SK-N-SH (cell line): ENCODE results near the gene SYNJ1.

Source experiments
- EZH2phosphoT487 ChIP-seq: fragments of 200-600 bp; sonication (generic); IDR thresholded peaks from 2 replicates; pipeline ENCODE4 v1.6.1; 2017; ENCODE audit warnings: low read depth, mixed run types, mild to moderate bottlenecking, antibody characterized with exemption, moderate library complexity, borderline replicate concordance
- JUND ChIP-seq: IDR thresholded peaks from 2 replicates; pipeline ENCODE4 v1.4.0; 2012
- RAD21 ChIP-seq: IDR thresholded peaks from 2 replicates; pipeline ENCODE4 v1.6.1; 2012; ENCODE audit warnings: mild to moderate bottlenecking, low read length
- RCOR1 ChIP-seq: fragments of 150-350 bp; IDR thresholded peaks from 2 replicates; pipeline ENCODE4 v1.6.1; 2017; ENCODE audit warnings: antibody characterized with exemption, low read length
- RFX5 ChIP-seq: IDR thresholded peaks from 2 replicates; pipeline ENCODE4 v1.6.1; 2012; ENCODE audit warnings: mild to moderate bottlenecking, improper control_type of control experiment, low read length
- SIN3A ChIP-seq: IDR thresholded peaks from 2 replicates; pipeline ENCODE4 v1.6.1; 2012; ENCODE audit warnings: low read depth, mild to moderate bottlenecking, low read length, moderate library complexity, borderline replicate concordance
- SMC3 ChIP-seq: IDR thresholded peaks from 2 replicates; pipeline ENCODE4 v1.6.1; 2012; ENCODE audit warnings: low read depth, low read length, improper control_type of control experiment
- YY1 ChIP-seq: IDR thresholded peaks from 2 replicates; pipeline ENCODE4 v1.4.0; 2012; ENCODE audit warnings: low read depth, mild to moderate bottlenecking
- TF ChIP-seq, protein P1 (sequence below): fragments of 200-600 bp; sonication (generic); IDR thresholded peaks from 2 replicates; pipeline ENCODE4 v1.6.1; 2017; ENCODE audit warnings: antibody characterized with exemption, mild to moderate bottlenecking, moderate library complexity
- TF ChIP-seq, protein P2 (sequence below): IDR thresholded peaks from 2 replicates; pipeline ENCODE4 v1.4.0; 2012; ENCODE audit warnings: low read depth
- TF ChIP-seq, protein P3 (sequence below): IDR thresholded peaks from 2 replicates; pipeline ENCODE4 v1.6.1; 2012; ENCODE audit warnings: mild to moderate bottlenecking, low read depth, low read length, moderate library complexity
- TF ChIP-seq, protein P4 (sequence below): fragments of 150-350 bp; IDR thresholded peaks from 2 replicates; pipeline ENCODE4 v1.6.1; 2016; ENCODE audit warnings: mild to moderate bottlenecking, low read depth, low read length

DNA sequence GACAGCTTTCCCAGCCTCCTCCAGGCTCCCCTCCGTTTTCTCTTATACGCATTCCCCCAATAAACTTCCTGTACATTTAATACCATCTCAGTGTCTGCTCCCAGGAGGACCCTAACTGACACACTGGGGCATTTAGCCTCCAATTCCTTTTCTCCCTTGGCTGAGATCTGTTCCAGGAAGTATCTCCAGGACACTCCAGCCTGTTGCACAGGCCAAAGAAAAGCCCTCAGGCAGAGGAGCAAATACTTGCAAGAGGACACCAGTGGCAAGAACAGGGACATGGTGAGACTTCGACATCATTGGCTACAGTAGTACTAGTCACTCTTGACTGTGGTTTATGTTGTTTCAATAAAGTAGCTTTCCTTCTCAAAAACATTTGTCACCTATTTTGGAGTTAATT is 4.7 kb upstream of the SYNJ1 start:
- TF ChIP-seq, protein P1, sequence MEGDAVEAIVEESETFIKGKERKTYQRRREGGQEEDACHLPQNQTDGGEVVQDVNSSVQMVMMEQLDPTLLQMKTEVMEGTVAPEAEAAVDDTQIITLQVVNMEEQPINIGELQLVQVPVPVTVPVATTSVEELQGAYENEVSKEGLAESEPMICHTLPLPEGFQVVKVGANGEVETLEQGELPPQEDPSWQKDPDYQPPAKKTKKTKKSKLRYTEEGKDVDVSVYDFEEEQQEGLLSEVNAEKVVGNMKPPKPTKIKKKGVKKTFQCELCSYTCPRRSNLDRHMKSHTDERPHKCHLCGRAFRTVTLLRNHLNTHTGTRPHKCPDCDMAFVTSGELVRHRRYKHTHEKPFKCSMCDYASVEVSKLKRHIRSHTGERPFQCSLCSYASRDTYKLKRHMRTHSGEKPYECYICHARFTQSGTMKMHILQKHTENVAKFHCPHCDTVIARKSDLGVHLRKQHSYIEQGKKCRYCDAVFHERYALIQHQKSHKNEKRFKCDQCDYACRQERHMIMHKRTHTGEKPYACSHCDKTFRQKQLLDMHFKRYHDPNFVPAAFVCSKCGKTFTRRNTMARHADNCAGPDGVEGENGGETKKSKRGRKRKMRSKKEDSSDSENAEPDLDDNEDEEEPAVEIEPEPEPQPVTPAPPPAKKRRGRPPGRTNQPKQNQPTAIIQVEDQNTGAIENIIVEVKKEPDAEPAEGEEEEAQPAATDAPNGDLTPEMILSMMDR = no peak
- TF ChIP-seq SIN3A = no peak
- TF ChIP-seq RCOR1 = no peak
- no peak for TF ChIP-seq JUND
- TF ChIP-seq EZH2phosphoT487 = no peak
- TF ChIP-seq, protein P2, sequence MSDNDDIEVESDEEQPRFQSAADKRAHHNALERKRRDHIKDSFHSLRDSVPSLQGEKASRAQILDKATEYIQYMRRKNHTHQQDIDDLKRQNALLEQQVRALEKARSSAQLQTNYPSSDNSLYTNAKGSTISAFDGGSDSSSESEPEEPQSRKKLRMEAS = no peak
- TF ChIP-seq SMC3 = no peak
- TF ChIP-seq YY1 = no peak
- no peak for TF ChIP-seq RFX5
- TF ChIP-seq, protein P3, sequence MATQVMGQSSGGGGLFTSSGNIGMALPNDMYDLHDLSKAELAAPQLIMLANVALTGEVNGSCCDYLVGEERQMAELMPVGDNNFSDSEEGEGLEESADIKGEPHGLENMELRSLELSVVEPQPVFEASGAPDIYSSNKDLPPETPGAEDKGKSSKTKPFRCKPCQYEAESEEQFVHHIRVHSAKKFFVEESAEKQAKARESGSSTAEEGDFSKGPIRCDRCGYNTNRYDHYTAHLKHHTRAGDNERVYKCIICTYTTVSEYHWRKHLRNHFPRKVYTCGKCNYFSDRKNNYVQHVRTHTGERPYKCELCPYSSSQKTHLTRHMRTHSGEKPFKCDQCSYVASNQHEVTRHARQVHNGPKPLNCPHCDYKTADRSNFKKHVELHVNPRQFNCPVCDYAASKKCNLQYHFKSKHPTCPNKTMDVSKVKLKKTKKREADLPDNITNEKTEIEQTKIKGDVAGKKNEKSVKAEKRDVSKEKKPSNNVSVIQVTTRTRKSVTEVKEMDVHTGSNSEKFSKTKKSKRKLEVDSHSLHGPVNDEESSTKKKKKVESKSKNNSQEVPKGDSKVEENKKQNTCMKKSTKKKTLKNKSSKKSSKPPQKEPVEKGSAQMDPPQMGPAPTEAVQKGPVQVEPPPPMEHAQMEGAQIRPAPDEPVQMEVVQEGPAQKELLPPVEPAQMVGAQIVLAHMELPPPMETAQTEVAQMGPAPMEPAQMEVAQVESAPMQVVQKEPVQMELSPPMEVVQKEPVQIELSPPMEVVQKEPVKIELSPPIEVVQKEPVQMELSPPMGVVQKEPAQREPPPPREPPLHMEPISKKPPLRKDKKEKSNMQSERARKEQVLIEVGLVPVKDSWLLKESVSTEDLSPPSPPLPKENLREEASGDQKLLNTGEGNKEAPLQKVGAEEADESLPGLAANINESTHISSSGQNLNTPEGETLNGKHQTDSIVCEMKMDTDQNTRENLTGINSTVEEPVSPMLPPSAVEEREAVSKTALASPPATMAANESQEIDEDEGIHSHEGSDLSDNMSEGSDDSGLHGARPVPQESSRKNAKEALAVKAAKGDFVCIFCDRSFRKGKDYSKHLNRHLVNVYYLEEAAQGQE = no peak
- no peak for TF ChIP-seq RAD21
- TF ChIP-seq, protein P4, sequence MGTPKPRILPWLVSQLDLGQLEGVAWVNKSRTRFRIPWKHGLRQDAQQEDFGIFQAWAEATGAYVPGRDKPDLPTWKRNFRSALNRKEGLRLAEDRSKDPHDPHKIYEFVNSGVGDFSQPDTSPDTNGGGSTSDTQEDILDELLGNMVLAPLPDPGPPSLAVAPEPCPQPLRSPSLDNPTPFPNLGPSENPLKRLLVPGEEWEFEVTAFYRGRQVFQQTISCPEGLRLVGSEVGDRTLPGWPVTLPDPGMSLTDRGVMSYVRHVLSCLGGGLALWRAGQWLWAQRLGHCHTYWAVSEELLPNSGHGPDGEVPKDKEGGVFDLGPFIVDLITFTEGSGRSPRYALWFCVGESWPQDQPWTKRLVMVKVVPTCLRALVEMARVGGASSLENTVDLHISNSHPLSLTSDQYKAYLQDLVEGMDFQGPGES = no peak
